HepG2 (cell line): Measurements from ENCODE around the gene PAQR7. TPM values are rescaled to one million over a fixed set of nuclear protein-coding genes. Genes with fewer than 3 reads are reported as not detected.

Source experiments
- CEBPG ChIP-seq: IDR thresholded peaks from 2 replicates; pipeline ENCODE4 v1.6.1; 2016
- HNF4A ChIP-seq: sonication (generic); formaldehyde crosslinking; IDR thresholded peaks from 2 replicates; pipeline ENCODE4 v1.4.0; 2020; ENCODE audit warnings: missing genetic modification reagents
- MATR3 ChIP-seq: sonication (generic); formaldehyde crosslinking; IDR thresholded peaks from 2 replicates; pipeline ENCODE4 v1.4.0; 2020; ENCODE audit warnings: missing genetic modification reagents
- RERE ChIP-seq: IDR thresholded peaks from 2 replicates; pipeline ENCODE4 v1.6.1; 2016; ENCODE audit warnings: low read depth, missing genetic modification reagents, missing compliant biosample characterization
- RNF219 ChIP-seq: sonication (generic); formaldehyde crosslinking; IDR thresholded peaks from 2 replicates; pipeline ENCODE4 v1.5.0; 2020; ENCODE audit warnings: mild to moderate bottlenecking, missing genetic modification reagents
- RXRA ChIP-seq: sonication (generic); formaldehyde crosslinking; IDR thresholded peaks from 2 replicates; pipeline ENCODE4 v1.5.1; 2020; ENCODE audit warnings: missing genetic modification reagents
- ZFP37 ChIP-seq: sonication (generic); formaldehyde crosslinking; IDR thresholded peaks from 2 replicates; pipeline ENCODE4 v1.4.0; 2020; ENCODE audit warnings: missing genetic modification reagents, borderline replicate concordance
- ZFP91 ChIP-seq: sonication (generic); formaldehyde crosslinking; IDR thresholded peaks from 2 replicates; pipeline ENCODE4 v1.9.0; 2022; ENCODE audit warnings: missing genetic modification reagents, mild to moderate bottlenecking, borderline replicate concordance
- polyA plus RNA-seq, 8 experiments: library from polyadenylated mRNA; depleted of rRNA in 3 of 8; stranded (reverse) in 7 of 8; unstranded in 1 of 8; fragments of >200 nt; fragmentation: Illumina TruSeq in 4 of 8; extraction: Trizol in 4 of 8; gene quantifications; 2 replicates each; pipeline versions ENCODE4 v1.2.1 to v1.2.3, GENCODE V29; 2011 to 2016; ENCODE audit warnings: low read depth in 4 of 8, missing spikeins in 1 of 8, mixed read lengths in 1 of 8; ENCODE audit not compliant: insufficient read depth in 1 of 8
- total RNA-seq, 5 experiments: library from RNA; depleted of rRNA; stranded (reverse); fragments of >200 nt; fragmentation: Illumina TruSeq; extraction: Trizol; gene quantifications; 2 replicates each; pipeline ENCODE4 v1.2.3, GENCODE V29; 2016; ENCODE audit warnings: low read depth in 1 of 5
- TF ChIP-seq, protein P1 (sequence below): sonication (generic); formaldehyde crosslinking; IDR thresholded peaks from 2 replicates; pipeline ENCODE4 v1.5.1; 2020; ENCODE audit warnings: missing genetic modification reagents, mild to moderate bottlenecking, borderline replicate concordance
- TF ChIP-seq, protein P2 (sequence below): sonication (generic); formaldehyde crosslinking; IDR thresholded peaks from 2 replicates; pipeline ENCODE4; 2020; ENCODE audit warnings: missing genetic modification reagents, mild to moderate bottlenecking, borderline replicate concordance

PAQR7 gene
- total and polyA plus RNA-seq, 2 of the 13 experiments (the other 11 are each of a cell fraction or from before 2014, with no cell fraction given) = 13.2 to 16.6 TPM

DNA sequence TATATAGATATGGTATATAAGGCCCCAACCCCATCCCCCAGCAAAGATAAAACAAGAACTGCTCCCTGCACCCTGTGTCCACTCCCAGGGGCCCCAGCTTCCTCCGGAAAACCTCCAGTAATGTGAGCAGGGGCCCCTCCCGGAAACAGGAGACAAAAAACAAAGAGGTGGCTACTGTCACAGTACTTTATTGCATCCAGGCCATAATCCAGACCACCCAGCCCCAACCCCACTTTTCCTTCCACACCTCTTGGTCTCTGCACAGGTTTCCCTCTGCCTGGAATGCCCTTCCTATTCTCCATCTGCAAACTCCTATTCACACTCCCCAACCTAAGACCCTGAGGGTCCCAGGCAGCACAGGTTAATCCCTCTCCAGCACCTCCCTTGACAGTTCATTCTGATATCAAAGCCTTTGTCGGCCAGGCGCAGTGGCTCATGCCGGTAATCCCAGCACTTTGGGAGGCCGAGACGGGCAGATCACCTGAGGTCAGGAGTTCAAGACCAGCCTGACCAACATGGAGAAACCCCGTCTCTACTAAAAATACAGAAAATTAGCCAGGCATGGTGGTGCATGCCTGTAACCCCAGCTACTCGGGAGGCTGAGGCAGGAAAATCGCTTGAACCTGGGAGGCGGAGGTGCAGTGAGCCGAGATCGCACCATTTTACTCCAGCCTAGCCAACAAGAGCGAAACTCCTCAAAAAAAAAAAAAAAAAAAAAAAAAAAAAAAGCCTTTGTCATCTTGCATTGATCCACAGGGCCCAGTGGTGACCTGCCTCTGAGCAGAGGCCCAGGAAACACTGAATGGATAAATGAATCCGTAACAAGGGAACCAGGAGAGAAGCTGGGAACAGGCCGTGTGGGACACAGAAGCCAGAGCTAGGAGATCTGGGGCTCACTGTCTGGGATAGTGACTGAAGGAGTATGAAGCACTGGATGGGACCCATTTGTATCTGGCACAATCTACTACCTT is 13.9 kb downstream of the PAQR7 start (continued):
- TF ChIP-seq RNF219 (CRISPR knock-in tag) (no peak), ZFP37 (CRISPR knock-in tag) (peak; percentile 33; the same call in 1 of the 2 replicates), HNF4A (peak; percentile 75), RXRA (peak; percentile 90), CEBPG (CRISPR knock-in tag) (peak; percentile 28; the same call in 1 of the 2 replicates), MATR3 (no peak), RERE (CRISPR knock-in tag) (no peak; the same call in 1 of the 2 replicates), ZFP91 (CRISPR knock-in tag) (peak; percentile 59; the same call in 1 of the 2 replicates)
- TF ChIP-seq, protein P1, sequence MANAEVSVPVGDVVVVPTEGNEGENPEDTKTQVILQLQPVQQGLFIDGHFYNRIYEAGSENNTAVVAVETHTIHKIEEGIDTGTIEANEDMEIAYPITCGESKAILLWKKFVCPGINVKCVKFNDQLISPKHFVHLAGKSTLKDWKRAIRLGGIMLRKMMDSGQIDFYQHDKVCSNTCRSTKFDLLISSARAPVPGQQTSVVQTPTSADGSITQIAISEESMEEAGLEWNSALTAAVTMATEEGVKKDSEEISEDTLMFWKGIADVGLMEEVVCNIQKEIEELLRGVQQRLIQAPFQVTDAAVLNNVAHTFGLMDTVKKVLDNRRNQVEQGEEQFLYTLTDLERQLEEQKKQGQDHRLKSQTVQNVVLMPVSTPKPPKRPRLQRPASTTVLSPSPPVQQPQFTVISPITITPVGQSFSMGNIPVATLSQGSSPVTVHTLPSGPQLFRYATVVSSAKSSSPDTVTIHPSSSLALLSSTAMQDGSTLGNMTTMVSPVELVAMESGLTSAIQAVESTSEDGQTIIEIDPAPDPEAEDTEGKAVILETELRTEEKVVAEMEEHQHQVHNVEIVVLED = no peak
- TF ChIP-seq, protein P2, sequence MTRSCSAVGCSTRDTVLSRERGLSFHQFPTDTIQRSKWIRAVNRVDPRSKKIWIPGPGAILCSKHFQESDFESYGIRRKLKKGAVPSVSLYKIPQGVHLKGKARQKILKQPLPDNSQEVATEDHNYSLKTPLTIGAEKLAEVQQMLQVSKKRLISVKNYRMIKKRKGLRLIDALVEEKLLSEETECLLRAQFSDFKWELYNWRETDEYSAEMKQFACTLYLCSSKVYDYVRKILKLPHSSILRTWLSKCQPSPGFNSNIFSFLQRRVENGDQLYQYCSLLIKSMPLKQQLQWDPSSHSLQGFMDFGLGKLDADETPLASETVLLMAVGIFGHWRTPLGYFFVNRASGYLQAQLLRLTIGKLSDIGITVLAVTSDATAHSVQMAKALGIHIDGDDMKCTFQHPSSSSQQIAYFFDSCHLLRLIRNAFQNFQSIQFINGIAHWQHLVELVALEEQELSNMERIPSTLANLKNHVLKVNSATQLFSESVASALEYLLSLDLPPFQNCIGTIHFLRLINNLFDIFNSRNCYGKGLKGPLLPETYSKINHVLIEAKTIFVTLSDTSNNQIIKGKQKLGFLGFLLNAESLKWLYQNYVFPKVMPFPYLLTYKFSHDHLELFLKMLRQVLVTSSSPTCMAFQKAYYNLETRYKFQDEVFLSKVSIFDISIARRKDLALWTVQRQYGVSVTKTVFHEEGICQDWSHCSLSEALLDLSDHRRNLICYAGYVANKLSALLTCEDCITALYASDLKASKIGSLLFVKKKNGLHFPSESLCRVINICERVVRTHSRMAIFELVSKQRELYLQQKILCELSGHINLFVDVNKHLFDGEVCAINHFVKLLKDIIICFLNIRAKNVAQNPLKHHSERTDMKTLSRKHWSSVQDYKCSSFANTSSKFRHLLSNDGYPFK = no peak
